H1 (cell line): ENCODE measurements around the gene ARSB.

Experiments
- EZH2 ChIP-seq: fragments of 200-600 bp; sonication (generic); IDR thresholded peaks from 2 replicates; pipeline ENCODE4 v1.7.1; 2012; ENCODE audit warnings: low read depth, mild to moderate bottlenecking, moderate library complexity, low read length, inconsistent platforms; ENCODE audit not compliant: severe bottlenecking
- JUND ChIP-seq: IDR thresholded peaks from 2 replicates; pipeline ENCODE4 v1.6.1; 2011; ENCODE audit warnings: mild to moderate bottlenecking, improper control_type of control experiment, low read length
- KDM1A ChIP-seq: fragments of 200-600, 300-600 bp; sonication (generic); IDR thresholded peaks from 2 replicates; pipeline ENCODE4 v1.7.1; 2016; ENCODE audit warnings: mild to moderate bottlenecking, low read length, borderline replicate concordance
- KDM5A ChIP-seq: fragments of 200-600 bp; IDR thresholded peaks from 2 replicates; pipeline ENCODE4 v1.7.1; 2012; ENCODE audit warnings: mild to moderate bottlenecking, low read length, inconsistent platforms, mixed read lengths
- NRF1 ChIP-seq: IDR thresholded peaks from 2 replicates; pipeline ENCODE4 v1.6.1; 2011; ENCODE audit warnings: mild to moderate bottlenecking, low read depth, low read length, improper control_type of control experiment
- POLR2A ChIP-seq, 2 experiments: IDR thresholded peaks; 1 replicate in 1 of 2; 2 replicates in 1 of 2; pipeline ENCODE4 v1.6.1; 2011; ENCODE audit warnings: low read depth in 2 of 2, low read length in 2 of 2, mild to moderate bottlenecking in 2 of 2; ENCODE audit errors: control extremely low read depth in 1 of 2
- POLR2AphosphoS5 ChIP-seq: IDR thresholded peaks from 2 replicates; pipeline ENCODE4 v1.6.1; 2011; ENCODE audit warnings: low read depth, low read length
- RAD21 ChIP-seq, 2 experiments: IDR thresholded peaks in 1 of 2; conservative IDR thresholded peaks in 1 of 2; 2 replicates each; pipeline ENCODE4 v1.6.1; 2011; ENCODE audit warnings: low read depth in 2 of 2, low read length in 2 of 2, improper control_type of control experiment in 1 of 2, inconsistent platforms in 1 of 2, mild to moderate bottlenecking in 1 of 2, moderate library complexity in 1 of 2
- RFX5 ChIP-seq: IDR thresholded peaks from 2 replicates; pipeline ENCODE4 v1.6.1; 2011; ENCODE audit warnings: low read depth, low read length, improper control_type of control experiment, borderline replicate concordance
- SIX5 ChIP-seq: IDR thresholded peaks from 2 replicates; pipeline ENCODE4 v1.6.1; 2011; ENCODE audit warnings: mild to moderate bottlenecking, low read depth, low read length
- SUZ12 ChIP-seq: fragments of 200-600 bp; sonication (generic); IDR thresholded peaks from 2 replicates; pipeline ENCODE4 v1.6.1; 2012; ENCODE audit warnings: mild to moderate bottlenecking, inconsistent platforms, low read length, moderate library complexity, mixed read lengths
- TF ChIP-seq, protein P1 (sequence below), 3 experiments: IDR thresholded peaks; 1 replicate in 2 of 3; 2 replicates in 1 of 3; pipeline versions ENCODE4 v1.5.1 to v1.6.1; 2011; ENCODE audit warnings: low read length in 3 of 3, mild to moderate bottlenecking in 3 of 3, inconsistent platforms in 2 of 3, low read depth in 1 of 3, moderate library complexity in 1 of 3; ENCODE audit not compliant: insufficient read depth in 1 of 3; ENCODE audit errors: control extremely low read depth in 1 of 3

GRCh38 chr5:78755822-78756429 lies 229.2 kb downstream of the ARSB start:
- TF ChIP-seq, protein P1, sequence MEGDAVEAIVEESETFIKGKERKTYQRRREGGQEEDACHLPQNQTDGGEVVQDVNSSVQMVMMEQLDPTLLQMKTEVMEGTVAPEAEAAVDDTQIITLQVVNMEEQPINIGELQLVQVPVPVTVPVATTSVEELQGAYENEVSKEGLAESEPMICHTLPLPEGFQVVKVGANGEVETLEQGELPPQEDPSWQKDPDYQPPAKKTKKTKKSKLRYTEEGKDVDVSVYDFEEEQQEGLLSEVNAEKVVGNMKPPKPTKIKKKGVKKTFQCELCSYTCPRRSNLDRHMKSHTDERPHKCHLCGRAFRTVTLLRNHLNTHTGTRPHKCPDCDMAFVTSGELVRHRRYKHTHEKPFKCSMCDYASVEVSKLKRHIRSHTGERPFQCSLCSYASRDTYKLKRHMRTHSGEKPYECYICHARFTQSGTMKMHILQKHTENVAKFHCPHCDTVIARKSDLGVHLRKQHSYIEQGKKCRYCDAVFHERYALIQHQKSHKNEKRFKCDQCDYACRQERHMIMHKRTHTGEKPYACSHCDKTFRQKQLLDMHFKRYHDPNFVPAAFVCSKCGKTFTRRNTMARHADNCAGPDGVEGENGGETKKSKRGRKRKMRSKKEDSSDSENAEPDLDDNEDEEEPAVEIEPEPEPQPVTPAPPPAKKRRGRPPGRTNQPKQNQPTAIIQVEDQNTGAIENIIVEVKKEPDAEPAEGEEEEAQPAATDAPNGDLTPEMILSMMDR (IDR thresholded peaks at IDR 0.05; ENCODE audit: control extremely low read depth in 1 of 3, insufficient read depth in 1 of 3, low read depth in 1 of 3, low read length in 3 of 3) = no peak
- no peak for TF ChIP-seq EZH2
- TF ChIP-seq SUZ12 = no peak
- TF ChIP-seq KDM5A = no peak
- TF ChIP-seq RFX5 = no peak
- no peak for TF ChIP-seq RAD21 (IDR thresholded peaks at IDR 0.05 in 1 of 2, conservative IDR thresholded peaks at IDR 0.05 in 1 of 2; ENCODE audit: low read depth in 2 of 2, low read length in 2 of 2)
- no peak for TF ChIP-seq SIX5
- TF ChIP-seq POLR2AphosphoS5 = no peak
- TF ChIP-seq POLR2A (IDR thresholded peaks at IDR 0.05; ENCODE audit: control extremely low read depth in 1 of 2, low read depth in 2 of 2, low read length in 2 of 2) = no peak
- no peak for TF ChIP-seq NRF1
- TF ChIP-seq JUND = no peak
- TF ChIP-seq KDM1A = no peak
